Neuronal stem cell (in vitro differentiated cells): ENCODE results near the gene TUBB1.

Experiments
- DNase-seq: peaks from one replicate; pipeline ENCODE4 v3.0.0-alpha.2; 2013; ENCODE audit warnings: low spot score
- H2AFZ ChIP-seq: one replicate; pipeline ENCODE4 v1.6.1; 2013; ENCODE audit warnings: mild to moderate bottlenecking, low read length, inconsistent platforms
- H2AK5ac ChIP-seq: 2 replicates; pipeline ENCODE4 v1.6.1; 2013; ENCODE audit warnings: low read depth, mild to moderate bottlenecking, inconsistent platforms, low read length, moderate library complexity, mixed read lengths
- H2BK120ac ChIP-seq: 2 replicates; pipeline ENCODE4 v1.6.1; 2013; ENCODE audit warnings: low read depth, mild to moderate bottlenecking, inconsistent platforms, low read length, moderate library complexity, mixed read lengths
- H2BK12ac ChIP-seq: one replicate; pipeline ENCODE4 v1.6.1; 2013; ENCODE audit warnings: low read length, inconsistent platforms
- H2BK15ac ChIP-seq: 2 replicates; pipeline ENCODE4 v1.6.1; 2013; ENCODE audit warnings: mild to moderate bottlenecking, low read length, inconsistent platforms, mixed read lengths
- H2BK5ac ChIP-seq: one replicate; pipeline ENCODE4 v1.6.1; 2013; ENCODE audit warnings: inconsistent platforms, mild to moderate bottlenecking, low read length, moderate library complexity
- H3K14ac ChIP-seq: one replicate; pipeline ENCODE4 v1.6.1; 2013; ENCODE audit warnings: low read length, inconsistent platforms
- H3K18ac ChIP-seq: 2 replicates; pipeline ENCODE4 v1.6.1; 2013; ENCODE audit warnings: low read length, inconsistent platforms
- H3K23ac ChIP-seq: 2 replicates; pipeline ENCODE4 v1.6.1; 2013; ENCODE audit warnings: low read depth, mild to moderate bottlenecking, mixed read lengths, low read length, inconsistent platforms; ENCODE audit not compliant: poor library complexity
- H3K27ac ChIP-seq: replicated peaks from 3 replicates; pipeline ENCODE4 v1.5.1; 2013; ENCODE audit warnings: low read length, inconsistent platforms
- H3K27me3 ChIP-seq, 3 experiments: 2 replicates each; pipeline ENCODE4 v1.6.1; 2013; ENCODE audit warnings: low read length in 3 of 3, mild to moderate bottlenecking in 2 of 3, inconsistent platforms in 1 of 3, low read depth in 1 of 3, mixed read lengths in 1 of 3, moderate library complexity in 1 of 3; ENCODE audit not compliant: control insufficient read depth in 3 of 3, insufficient read depth in 3 of 3
- H3K36me3 ChIP-seq, 2 donors: replicated peaks in 1 of 2; 2 replicates each; pipeline ENCODE4 v1.6.1; 2013; ENCODE audit warnings: low read length in 2 of 2; ENCODE audit not compliant: control insufficient read depth in 2 of 2, insufficient read depth in 2 of 2
- H3K4ac ChIP-seq: 2 replicates; pipeline ENCODE4 v1.6.1; 2013; ENCODE audit warnings: inconsistent platforms, mild to moderate bottlenecking, low read length, moderate library complexity
- H3K4me1 ChIP-seq, 2 donors: 1 replicate in 1 of 2; 2 replicates in 1 of 2; pipeline ENCODE4 v1.6.1; 2013; ENCODE audit warnings: low read length in 2 of 2, low read depth in 1 of 2; ENCODE audit not compliant: control insufficient read depth in 2 of 2, insufficient read depth in 1 of 2
- H3K4me2 ChIP-seq: one replicate; pipeline ENCODE4 v1.6.1; 2013; ENCODE audit warnings: mild to moderate bottlenecking, low read length, inconsistent platforms; ENCODE audit not compliant: insufficient read depth, poor library complexity, severe bottlenecking
- H3K4me3 ChIP-seq, 2 donors: 2 replicates each; pipeline ENCODE4 v1.5.1; 2013; ENCODE audit warnings: low read length in 2 of 2, mild to moderate bottlenecking in 2 of 2, inconsistent platforms in 1 of 2, moderate library complexity in 1 of 2
- H3K79me1 ChIP-seq: one replicate; pipeline ENCODE4 v1.6.1; 2013; ENCODE audit warnings: low read depth, mild to moderate bottlenecking, inconsistent platforms, low read length, moderate library complexity
- H3K9ac ChIP-seq: one replicate; pipeline ENCODE4 v1.6.1; 2013; ENCODE audit warnings: mild to moderate bottlenecking, low read depth, low read length, inconsistent platforms; ENCODE audit not compliant: poor library complexity
- H3K9me3 ChIP-seq, 2 donors: replicated peaks in 1 of 2; 2 replicates each; pipeline versions ENCODE3 to v1.6.1; 2013; ENCODE audit warnings: low read length in 2 of 2, mild to moderate bottlenecking in 2 of 2, inconsistent platforms in 1 of 2, low read depth in 1 of 2, mixed read lengths in 1 of 2, moderate library complexity in 1 of 2; ENCODE audit not compliant: control insufficient read depth in 2 of 2, insufficient read depth in 1 of 2
- H4K8ac ChIP-seq: one replicate; pipeline ENCODE4 v1.6.1; 2013; ENCODE audit warnings: low read depth, mild to moderate bottlenecking, inconsistent platforms, low read length, moderate library complexity
- H4K91ac ChIP-seq: one replicate; pipeline ENCODE4 v1.6.1; 2013; ENCODE audit warnings: low read length, low read depth, mild to moderate bottlenecking, inconsistent platforms; ENCODE audit not compliant: poor library complexity
- WGBS, 2 donors: extraction: QIAGEN DNeasy Blood & Tissue Kit; methylation state at CpG; one replicate each; pipeline ENCODE4 v1.1.7; 2013; ENCODE audit warnings: missing lambda C conversion rate in 2 of 2, mixed read lengths in 1 of 2; ENCODE audit not compliant: insufficient read length in 2 of 2, insufficient replicate concordance in 1 of 2; ENCODE audit errors: extremely low coverage in 2 of 2; 5-methylcytosine and 5-hydroxymethylcytosine counted together

The TUBB1 gene

DNA sequence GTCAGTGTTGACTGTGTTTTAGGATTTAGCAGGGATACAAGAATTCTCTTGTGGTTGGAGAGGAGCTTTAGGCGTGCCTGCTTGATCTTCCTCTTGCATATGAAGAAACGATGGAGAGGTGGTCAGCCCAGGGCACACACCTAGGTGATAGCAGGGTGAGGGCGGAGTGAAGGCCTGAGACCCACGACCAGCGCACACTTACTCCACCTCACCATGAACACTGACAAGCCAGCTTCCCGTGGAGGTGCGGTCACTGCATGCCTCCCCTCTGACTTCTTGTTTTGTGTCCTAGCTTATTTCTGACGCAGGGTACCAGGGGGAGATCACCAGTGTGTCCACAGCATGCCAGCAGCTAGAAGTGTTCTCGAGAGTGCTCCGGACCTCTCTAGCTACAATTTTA, 30.0 kb upstream of the TUBB1 start:
- no CpG with 5 or more reads among the region's 10 CpGs for WGBS, 2 donors
- no peak overlapping the region for H3K9ac ChIP-seq

GRCh38 chr20:58990651-58991445, 28.4 kb upstream of the TUBB1 start:
- no peak overlapping the region for H2BK15ac ChIP-seq
- no CpG with 5 or more reads among the region's 14 CpGs for WGBS, 2 donors
- H2BK12ac ChIP-seq: no peak overlapping the region

More for the DNA sequence above, 30.0 kb upstream of the TUBB1 start:
- Histone ChIP-seq H3K4me2 (no peak overlapping the region), H2BK5ac (no peak overlapping the region), H3K4ac (no peak overlapping the region), H4K91ac (no peak overlapping the region), H3K14ac (no peak overlapping the region), H3K79me1 (peaks cover 5% of the 10 kb centered on the region), H3K4me1 (no peaks in the 10 kb centered on the region), H2AK5ac (no peak overlapping the region), H3K23ac (no peak overlapping the region), H2BK15ac (no peak overlapping the region), H3K27ac (no peak overlapping the region), H3K18ac (no peak overlapping the region), H2BK120ac (no peak overlapping the region), H3K36me3 (peaks cover 60 to 93% of the 10 kb centered on the region in 2 donors), H3K9me3 (peaks cover 0 to 1% of the 10 kb centered on the region in 2 donors), H2AFZ (no peak overlapping the region), H2BK12ac (no peak overlapping the region), H3K4me3 (no peak overlapping the region), H3K27me3 (no peaks in the 10 kb centered on the region), H4K8ac (no peak overlapping the region)
- no peak for DNase-seq

GRCh38 chr20:58991715-58992114, 27.5 kb upstream of the TUBB1 start:
- Histone ChIP-seq H3K4me2 (no peak overlapping the region), H3K4me3 (no peak overlapping the region), H3K27ac (no peak overlapping the region), H2AFZ (no peak overlapping the region), H2BK15ac (no peak overlapping the region), H3K36me3 (peaks cover 67 to 99% of the 10 kb centered on the region in 2 donors), H3K79me1 (no peaks in the 10 kb centered on the region), H2BK12ac (no peak overlapping the region), H2BK120ac (no peak overlapping the region), H3K4ac (no peak overlapping the region), H3K9ac (no peak overlapping the region), H3K23ac (no peak overlapping the region), H3K14ac (no peak overlapping the region), H3K4me1 (no peaks in the 10 kb centered on the region), H3K9me3 (peaks cover 0 to 1% of the 10 kb centered on the region in 2 donors), H2BK5ac (no peak overlapping the region), H3K27me3 (no peaks in the 10 kb centered on the region), H3K18ac (no peak overlapping the region), H4K91ac (no peak overlapping the region), H2AK5ac (no peak overlapping the region), H4K8ac (no peak overlapping the region)
- WGBS, 2 donors: no CpG with 5 or more reads among the region's 9 CpGs
- no peak for DNase-seq

More at GRCh38 chr20:58990651-58991445, 28.4 kb upstream of the TUBB1 start:
- Histone ChIP-seq H3K18ac (no peak overlapping the region), H4K91ac (no peak overlapping the region), H2BK120ac (no peak overlapping the region), H4K8ac (no peak overlapping the region), H3K4ac (no peak overlapping the region), H3K4me1 (no peaks in the 10 kb centered on the region), H3K4me3 (no peak overlapping the region), H3K9ac (no peak overlapping the region), H3K9me3 (peaks cover 0 to 1% of the 10 kb centered on the region in 2 donors), H2BK5ac (no peak overlapping the region), H2AFZ (no peak overlapping the region), H3K23ac (no peak overlapping the region), H3K27me3 (no peaks in the 10 kb centered on the region), H3K27ac (no peak overlapping the region), H3K4me2 (no peak overlapping the region), H3K79me1 (no peaks in the 10 kb centered on the region), H3K36me3 (peaks cover 70 to 99% of the 10 kb centered on the region in 2 donors), H3K14ac (no peak overlapping the region), H2AK5ac (no peak overlapping the region)
- no peak for DNase-seq

- Histone ChIP-seq H3K18ac (no peak overlapping the region), H4K91ac (no peak overlapping the region), H2BK12ac (no peak overlapping the region), H2BK15ac (no peak overlapping the region), H2BK120ac (no peak overlapping the region), H3K9me3 (peaks cover 0 to 1% of the 10 kb centered on the region in 2 donors), H3K36me3 (peaks cover 61 to 94% of the 10 kb centered on the region in 2 donors), H3K14ac (no peak overlapping the region), H4K8ac (no peak overlapping the region), H3K4ac (no peak overlapping the region), H3K27ac (no peak overlapping the region), H3K4me2 (no peak overlapping the region), H3K9ac (no peak overlapping the region), H3K4me1 (no peaks in the 10 kb centered on the region), H3K79me1 (no peaks in the 10 kb centered on the region), H2AK5ac (no peak overlapping the region), H3K23ac (no peak overlapping the region), H3K4me3 (no peak overlapping the region), H3K27me3 (no peaks in the 10 kb centered on the region), H2AFZ (no peak overlapping the region), H2BK5ac (no peak overlapping the region)
- no peak for DNase-seq
- no CpG with 5 or more reads among the region's 3 CpGs for WGBS, 2 donors
Observed at GRCh38 chr20:58992911-58993310, 26.3 kb upstream of the TUBB1 start.
